NOMO-1 treated with dmso at 0.1 percent for 144 hours (cell line): Measurements from ENCODE around the gene WFIKKN2.
A peak's percentile ranks its signal among the peaks of the same experiment; 100 is the strongest.
"Not testable (repeated sequence)": the region's sequence is repeated elsewhere in the genome, so short reads cannot be mapped to it uniquely, and the experiment has no call there.

Experiments
- DNase-seq: peaks from one replicate; lab custom pipeline; 2025; ENCODE audit not compliant: unreplicated experiment; lab: John Stamatoyannopoulos, UW

The WFIKKN2 gene

GRCh38 chr17:50853781-50854180 is 18.4 kb downstream of the WFIKKN2 start:
- DNase-seq, result no peak

- no peak for DNase-seq
Measured at GRCh38 chr17:50855708-50856330, 20.4 kb downstream of the WFIKKN2 start.

GRCh38 chr17:50856431-50856830 is 21.0 kb downstream of the WFIKKN2 start:
- DNase-seq, result no peak

GRCh38 chr17:50858486-50859225 is 23.3 kb downstream of the WFIKKN2 start:
- DNase-seq, result no peak

GRCh38 chr17:50859727-50860126 is 24.3 kb downstream of the WFIKKN2 start:
- DNase-seq, result not testable (repeated sequence)

- DNase-seq, result no peak
Measured at GRCh38 chr17:50861334-50861676, 25.9 kb downstream of the WFIKKN2 start.

- DNase-seq, result no peak
Measured at GRCh38 chr17:50861822-50862528, 26.6 kb downstream of the WFIKKN2 start.

- peak; percentile 5 for DNase-seq
Measured at GRCh38 chr17:50863221-50863843, 27.9 kb downstream of the WFIKKN2 start.

- DNase-seq, result no peak
Measured at GRCh38 chr17:50863931-50864330, 28.5 kb downstream of the WFIKKN2 start.

- no peak for DNase-seq
Measured at GRCh38 chr17:50864747-50865059, 29.3 kb downstream of the WFIKKN2 start.

- DNase-seq, result peak; percentile 15
Measured at GRCh38 chr17:50865060-50865867, 29.9 kb downstream of the WFIKKN2 start.

- DNase-seq, result no peak
Measured at GRCh38 chr17:50865868-50866260, 30.5 kb downstream of the WFIKKN2 start.

GRCh38 chr17:50866261-50866949 is 31.0 kb downstream of the WFIKKN2 start, which contains the start of gene TOB1:
Gene TOB1, minus strand, starts transcription at chr17:50866354. Its CDS starts 2,337 bp downstream, at chr17:50864017.
- peak; percentile 98 for DNase-seq

GRCh38 chr17:50866950-50867362 is 31.6 kb downstream of the WFIKKN2 start:
- peak; percentile 69 for DNase-seq

GRCh38 chr17:50867363-50868139 is 32.2 kb downstream of the WFIKKN2 start:
- peak; percentile 90 for DNase-seq

GRCh38 chr17:50868140-50868438 is 32.7 kb downstream of the WFIKKN2 start:
- no peak for DNase-seq

- DNase-seq, result no peak
Measured at GRCh38 chr17:50868602-50869001, 33.2 kb downstream of the WFIKKN2 start.

GRCh38 chr17:50871364-50871763 is 36.0 kb downstream of the WFIKKN2 start:
- no peak for DNase-seq

- DNase-seq, result no peak
Measured at GRCh38 chr17:50871898-50872297, 36.5 kb downstream of the WFIKKN2 start.
